ENCODE results near the gene EHMT1.

- TF ChIP-seq CTCF (conservative IDR thresholded peaks at IDR 0.05; ENCODE audit: low read length) = no peak
- TF ChIP-seq EZH2phosphoT487 (IDR thresholded peaks at IDR 0.05; ENCODE audit: borderline replicate concordance) = no peak
Observed at GRCh38 chr9:137787786-137788505, 169.1 kb downstream of the EHMT1 start.

Data from Loucy (cell line).